ENCODE data around the gene SLC13A3.

GRCh38 chr20:46646122-46646521 is 5.1 kb downstream of the SLC13A3 start:
- no peak for TF ChIP-seq REST (IDR thresholded peaks at IDR 0.05; ENCODE audit: insufficient replicate concordance, low read depth)
- TF ChIP-seq CTCF (IDR thresholded peaks at IDR 0.05; ENCODE audit: insufficient read depth, low read length): no peak

All from HL-60 (cell line).